GM03348 (cell line): Measurements from ENCODE around the gene ZFP64.
"Not testable (repeated sequence)": the region's sequence is repeated elsewhere in the genome, so short reads cannot be mapped to it uniquely, and the experiment has no call there.

Experiments
- DNase-seq: peaks from one replicate; pipeline ENCODE4 v3.0.0; 2012; ENCODE audit warnings: low spot score

ZFP64 gene

DNA sequence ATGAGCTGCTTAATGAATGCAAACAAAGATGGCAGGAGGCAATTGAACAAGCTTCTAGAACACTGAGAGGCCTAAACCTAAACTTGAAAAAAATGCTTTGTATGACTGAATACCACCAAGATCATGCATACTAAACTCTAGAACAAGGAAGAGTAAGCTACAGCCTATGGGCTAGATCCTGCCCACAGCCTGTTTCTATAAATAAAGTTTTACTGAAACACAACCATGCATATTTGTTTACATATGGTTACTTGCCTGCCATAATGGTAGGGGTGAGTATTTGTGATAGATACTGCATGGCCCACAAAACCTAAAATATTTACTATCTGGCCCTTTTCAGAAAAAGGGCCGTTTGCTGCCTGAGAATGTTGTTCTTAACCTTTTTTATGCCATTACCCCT lies 37.0 kb downstream of the ZFP64 start:
- no peak for DNase-seq

DNA sequence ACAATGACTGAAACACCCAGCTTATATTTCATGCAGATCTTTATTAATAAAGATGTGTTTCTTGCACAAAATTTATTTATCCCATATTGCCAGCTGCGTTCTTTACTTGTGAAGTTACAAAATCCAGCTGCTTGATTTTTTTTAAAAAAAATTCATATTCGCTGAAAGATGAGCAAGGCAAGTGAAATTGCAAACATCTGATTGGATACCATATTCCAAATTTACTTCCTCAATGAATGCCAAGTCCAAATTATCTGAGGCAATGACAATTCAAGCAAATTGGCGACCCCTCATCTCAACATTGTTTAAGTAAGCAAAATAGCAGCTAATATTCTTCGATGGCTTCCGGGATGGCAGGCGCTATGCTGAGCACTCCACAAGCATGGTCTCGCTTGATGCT lies 37.7 kb downstream of the ZFP64 start:
- no peak for DNase-seq

DNA sequence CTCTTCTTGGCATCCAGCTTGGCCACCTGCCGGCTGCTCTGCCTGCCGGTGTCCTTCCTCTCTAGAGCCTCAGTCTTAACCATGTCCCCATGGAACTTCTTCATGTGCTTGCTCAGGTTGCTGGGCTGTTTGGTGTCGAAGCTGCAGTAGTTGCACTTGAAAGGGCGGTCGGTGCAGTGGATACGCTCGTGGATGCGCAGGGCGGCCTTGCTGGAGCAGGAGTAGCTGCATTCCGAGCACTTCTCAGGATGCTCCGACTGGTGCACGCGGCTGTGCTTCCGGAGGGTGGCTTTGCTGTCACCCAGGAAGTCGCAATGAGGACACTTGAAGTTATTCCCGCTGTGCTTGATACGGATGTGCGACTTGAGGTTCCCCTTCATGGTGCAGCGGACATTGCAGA lies 38.7 kb downstream of the ZFP64 start:
- DNase-seq: no peak

DNA sequence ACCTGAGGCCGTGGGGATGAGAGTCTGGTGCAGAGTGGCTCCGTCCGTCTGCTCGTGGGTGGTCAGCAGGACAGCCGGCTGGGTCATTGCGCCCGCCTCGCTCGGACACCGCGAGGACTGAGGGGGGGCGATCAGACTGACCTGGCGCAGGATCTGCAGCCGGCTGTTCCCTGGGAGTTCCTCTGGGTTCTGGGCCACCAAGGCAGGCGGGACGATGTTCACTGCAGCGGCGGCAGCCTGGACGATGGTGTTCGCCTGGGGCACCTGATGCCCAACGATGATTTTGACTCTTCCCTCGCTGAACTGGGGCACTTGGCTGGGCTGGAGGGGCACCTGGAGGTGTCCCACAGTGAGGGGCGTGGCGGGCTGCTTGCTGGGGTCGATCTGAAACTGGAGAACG lies 39.2 kb downstream of the ZFP64 start:
- DNase-seq: no peak

DNA sequence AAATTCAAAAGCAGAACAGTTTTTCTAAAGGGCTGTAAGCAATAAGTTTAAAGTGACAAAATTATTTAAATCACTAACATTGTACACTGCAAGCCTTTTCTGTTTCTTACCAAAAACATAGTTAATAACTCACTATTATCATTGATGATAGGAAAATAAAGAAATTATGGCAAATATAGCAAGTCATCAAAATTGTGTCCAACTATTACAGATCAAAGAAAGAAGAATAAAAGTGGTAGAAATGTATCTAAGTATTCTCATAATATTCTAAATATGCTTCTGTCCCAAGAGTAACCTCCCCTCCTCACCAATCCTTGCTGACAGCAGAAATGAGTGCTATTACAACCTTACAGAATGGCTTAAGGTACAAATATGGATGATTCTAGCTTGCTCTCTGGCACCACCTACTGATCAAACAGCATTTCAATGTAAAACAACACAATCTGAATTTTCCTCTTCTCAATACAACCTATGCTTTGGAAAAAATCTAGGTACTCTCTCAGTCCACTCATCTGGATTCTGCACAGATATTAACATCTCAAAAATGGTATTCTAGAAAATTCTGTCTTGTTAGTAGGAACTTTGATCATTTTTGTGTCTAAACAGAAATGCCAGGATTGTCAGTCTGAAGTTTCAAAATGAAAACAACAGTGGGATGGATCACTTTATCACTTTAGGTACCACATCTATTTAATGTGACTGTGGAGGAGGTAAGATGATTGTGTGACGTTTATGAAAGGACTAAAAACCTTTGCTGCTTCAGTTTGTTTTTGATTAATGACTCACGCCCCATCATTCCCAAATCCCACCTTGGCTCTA lies 40.9 kb downstream of the ZFP64 start:
- DNase-seq: peak; percentile 76

DNA sequence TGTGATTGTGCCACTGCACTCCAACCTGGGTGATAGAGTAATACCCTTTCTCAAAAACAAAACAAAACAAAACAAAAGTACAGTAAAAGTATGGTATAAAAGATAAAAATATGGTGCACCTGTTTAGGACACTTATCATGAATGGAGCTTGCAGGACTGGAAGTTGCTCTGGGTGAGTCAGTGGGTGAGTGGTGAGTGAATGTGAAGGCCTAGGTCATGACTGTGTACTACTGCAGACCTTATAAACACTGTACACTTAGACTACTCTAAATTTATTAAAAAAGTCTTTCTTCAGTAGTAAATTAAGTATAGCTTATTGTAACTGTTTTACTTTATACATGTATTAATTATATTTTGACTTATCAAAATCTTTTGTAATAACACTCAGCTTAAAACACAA lies 46.0 kb downstream of the ZFP64 start:
- DNase-seq: no peak

DNA sequence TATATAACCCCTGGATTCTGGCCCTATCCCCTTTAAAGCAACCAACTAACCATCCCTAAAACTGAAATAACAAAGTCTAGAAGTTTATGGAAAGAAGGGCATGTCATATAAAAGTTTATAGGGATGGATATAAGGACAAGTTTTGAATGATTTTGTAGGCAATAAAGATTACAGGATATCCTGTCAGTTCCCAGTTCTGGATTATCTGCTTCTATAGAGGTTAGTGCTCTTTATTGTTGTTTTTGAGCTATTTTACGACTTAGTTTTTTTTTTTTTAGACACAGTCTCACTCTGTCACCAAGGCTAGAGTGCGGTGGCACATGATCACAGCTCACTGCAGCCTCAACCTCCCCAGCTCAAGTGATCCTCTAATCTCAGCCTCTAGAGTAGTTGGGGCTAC lies 48.3 kb downstream of the ZFP64 start:
- no peak for DNase-seq

DNA sequence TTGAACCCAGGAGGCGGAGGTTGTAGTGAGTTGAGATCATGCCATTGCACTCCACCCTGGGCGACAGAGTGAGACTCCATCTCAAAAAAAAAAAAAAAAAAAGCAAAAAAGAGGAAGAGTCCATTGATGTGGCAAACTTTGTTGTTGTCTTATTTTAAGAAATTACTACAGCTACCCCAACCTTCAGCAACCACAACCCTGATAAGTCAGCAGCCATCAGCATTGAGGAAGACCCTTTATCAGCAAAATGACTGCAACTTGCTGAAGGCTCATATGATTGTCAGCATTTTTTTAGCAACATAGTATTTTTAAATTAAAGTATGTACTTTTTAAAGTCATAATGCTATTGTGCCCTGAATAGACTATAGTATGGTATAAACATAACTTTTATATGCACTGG lies 48.8 kb downstream of the ZFP64 start:
- no peak for DNase-seq

DNA sequence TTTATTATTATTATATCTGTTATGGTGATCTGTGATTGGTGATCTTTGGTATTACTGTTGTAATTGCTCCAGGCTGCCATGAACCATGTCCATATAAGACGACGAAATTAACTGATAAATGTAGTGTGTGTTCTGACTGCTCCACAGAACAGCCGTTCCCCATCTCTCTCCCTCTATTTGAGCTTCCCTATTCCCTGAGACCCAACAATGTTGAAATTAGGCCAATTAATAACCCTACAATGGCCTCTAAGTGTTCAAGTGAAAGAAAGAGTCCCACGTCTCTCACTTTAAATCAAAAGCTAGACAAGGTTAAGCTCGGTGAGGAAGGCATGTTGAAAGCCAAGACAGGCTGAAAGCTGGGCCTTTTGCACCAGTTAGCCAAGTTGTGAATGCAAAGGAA lies 51.6 kb downstream of the ZFP64 start:
- DNase-seq: no peak

DNA sequence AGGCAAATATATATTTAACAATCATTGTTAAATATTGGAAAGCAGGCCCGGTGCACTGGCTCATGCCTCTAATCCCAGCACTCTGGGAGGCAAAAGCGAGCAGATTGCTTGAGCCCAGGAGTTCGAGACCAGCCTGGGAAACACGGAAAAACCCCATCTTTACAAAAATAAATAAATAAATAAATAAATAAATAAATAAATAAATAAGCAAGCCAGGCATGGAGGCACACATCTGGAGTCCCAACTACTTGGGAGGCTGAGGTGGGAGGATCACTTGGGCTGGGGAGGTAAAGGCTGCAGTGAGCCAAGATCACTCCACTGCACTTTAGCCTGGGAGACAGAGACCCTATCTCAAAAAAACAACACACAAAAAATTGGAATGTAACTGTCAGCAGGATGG lies 53.7 kb downstream of the ZFP64 start:
- no peak for DNase-seq

DNA sequence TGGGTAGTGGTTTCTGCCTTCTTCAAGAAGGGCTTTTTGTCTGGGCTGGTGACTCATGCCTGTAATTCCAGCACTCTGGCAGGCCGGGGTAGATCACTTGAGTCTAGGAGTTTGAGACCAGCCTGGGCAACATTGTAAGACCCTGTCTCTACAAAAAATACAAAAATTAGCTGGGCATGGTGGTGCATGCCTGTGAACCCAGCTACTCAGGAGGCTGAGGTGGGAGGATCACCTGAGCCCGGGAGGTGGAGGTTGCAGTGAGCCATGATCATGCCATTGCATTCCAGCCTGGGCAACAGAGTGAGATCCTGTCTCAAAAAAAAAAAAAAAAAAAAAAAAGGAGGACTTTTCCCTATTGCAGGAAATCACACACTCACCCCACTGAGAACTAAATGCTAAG lies 57.9 kb downstream of the ZFP64 start:
- not testable (repeated sequence) for DNase-seq

DNA sequence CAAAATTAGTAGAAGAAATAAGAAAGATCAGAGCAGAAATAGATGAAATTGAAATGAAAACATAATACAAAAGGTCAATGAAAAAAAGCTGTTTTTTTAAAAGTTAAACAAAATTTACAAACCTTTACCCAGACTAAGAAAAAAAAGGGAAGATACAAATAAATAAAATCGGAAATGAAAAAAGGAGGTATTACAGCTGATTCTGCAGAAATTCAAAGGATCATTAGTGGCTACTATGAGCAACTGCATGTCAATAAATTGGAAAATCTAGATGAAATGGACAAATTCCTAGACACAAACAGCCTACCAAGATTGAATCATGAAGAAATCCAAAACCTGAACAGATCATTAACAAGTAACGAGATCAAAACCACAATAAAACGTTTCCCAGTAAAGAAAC lies 59.2 kb downstream of the ZFP64 start:
- no peak for DNase-seq

DNA sequence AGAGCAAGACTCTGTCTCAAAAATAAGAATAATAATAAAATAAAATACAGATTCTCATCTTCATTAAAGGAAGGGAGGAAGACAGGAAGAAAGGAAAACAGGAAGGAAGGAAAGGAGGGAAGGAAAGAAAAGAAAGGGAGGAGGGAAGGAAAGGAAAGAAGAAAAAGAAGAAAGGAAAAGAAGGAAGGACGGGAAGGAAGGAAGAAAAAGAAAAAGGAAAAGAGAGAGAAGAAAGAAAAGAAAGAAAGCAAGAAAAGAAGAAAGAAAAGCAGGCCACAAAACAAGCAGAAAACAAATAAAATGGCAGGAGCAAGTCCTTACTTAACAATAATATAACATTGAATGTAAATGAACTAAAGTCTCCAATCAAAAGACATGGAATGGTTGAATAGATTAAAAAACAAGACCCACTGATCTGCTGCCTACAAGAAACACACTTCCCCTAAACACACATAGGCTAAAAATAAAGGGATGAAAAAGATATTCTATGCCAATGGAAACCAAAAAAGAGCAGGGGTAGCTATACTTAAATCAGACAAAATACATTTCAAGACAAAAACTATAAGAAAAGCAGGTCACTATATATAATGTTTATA lies 60.4 kb downstream of the ZFP64 start:
- DNase-seq: no peak

DNA sequence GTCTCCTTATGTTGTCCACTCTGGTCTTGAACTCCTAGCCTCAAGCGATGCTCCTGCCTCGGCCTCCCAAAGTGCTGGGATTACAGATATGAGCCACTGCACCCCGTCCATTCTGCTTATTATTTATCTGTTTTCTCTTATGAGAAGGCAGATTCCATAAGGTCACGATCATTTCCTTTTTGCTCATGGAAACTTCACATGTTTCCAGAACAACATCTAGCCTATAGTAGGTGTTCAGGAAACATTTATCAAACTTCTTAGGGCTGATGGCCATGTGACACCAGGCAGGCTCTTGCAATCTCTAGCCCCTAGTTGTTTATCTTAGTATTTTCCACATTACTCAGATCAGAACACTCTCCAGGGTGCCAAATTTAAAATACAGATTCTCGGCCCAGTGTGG lies 61.2 kb downstream of the ZFP64 start:
- DNase-seq: no peak

DNA sequence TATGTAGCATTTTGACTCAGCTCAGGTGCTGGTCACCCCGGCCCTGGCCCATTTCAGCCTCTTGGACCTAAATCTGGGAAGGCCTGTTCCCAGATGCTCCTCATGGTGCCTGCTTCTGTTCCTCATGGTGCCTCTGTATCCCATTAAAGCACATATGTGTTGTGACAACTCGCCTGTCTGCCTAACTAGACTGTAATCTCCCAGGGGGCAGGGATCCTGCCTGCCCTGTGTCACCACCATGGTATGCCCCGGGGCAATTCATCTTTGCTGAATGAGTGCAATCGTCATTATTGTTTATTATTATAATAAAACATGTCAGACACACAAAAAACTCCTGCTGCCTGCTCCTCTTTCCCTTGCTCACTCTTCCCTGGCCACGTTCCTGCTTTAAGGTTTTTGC lies 62.0 kb downstream of the ZFP64 start:
- DNase-seq: no peak

DNA sequence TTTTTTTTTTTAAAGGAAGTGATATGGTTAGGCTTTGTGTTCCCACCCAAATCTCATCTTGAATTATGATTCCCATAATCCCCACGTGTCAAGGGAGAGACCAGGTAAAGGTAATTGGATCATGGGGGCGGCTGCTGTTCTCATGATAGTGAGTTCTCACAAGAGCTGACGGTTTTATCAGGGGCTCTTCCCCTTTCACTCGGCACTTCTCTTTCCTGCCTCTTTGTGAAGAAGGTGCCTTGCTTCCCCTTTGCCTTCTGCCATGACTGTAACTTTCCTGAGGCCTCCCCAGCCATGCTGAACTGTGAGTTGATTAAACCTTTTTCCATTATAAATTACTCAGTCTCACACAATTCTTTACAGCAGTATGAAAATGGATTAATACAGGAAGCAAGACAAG lies 64.3 kb downstream of the ZFP64 start:
- no peak for DNase-seq

DNA sequence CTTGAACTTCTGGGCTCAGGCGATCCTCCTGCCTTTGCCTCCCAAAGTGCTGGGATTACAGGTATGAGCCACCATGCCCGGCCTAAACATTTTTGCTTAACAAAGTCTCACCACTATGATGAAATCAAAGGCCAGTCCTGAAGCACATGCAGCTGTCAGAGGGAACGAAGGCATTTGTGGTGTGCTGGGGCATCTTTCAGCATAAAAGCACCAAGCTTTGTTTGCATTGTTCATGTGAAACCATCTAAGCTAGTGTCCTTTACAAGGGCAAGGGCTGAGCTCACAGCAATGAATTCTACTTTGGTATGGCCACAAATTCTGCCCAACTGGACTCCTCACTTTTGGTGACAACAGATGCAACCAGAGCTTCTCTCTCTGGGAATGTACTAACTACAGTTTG lies 66.8 kb downstream of the ZFP64 start:
- no peak for DNase-seq

DNA sequence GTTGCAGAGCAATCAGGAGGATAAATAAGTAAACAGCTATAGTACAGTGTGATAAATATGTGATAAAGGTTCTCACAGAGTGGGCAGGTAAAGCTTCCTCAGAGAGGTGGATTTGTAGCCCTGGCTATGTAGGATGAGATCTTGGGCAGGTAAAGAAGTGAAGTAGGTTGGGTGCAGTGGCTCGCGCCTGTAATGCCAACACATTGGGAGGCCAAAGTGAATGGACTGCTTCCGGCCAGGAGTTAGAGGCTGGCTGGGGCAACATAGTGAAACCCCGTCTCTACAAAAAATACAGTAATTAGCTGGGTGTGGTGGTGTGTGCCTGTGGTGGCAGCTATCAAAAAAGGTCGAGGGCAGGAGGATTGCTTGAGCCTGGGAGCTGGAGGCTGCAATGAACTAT lies 72.9 kb downstream of the ZFP64 start:
- DNase-seq: no peak

DNA sequence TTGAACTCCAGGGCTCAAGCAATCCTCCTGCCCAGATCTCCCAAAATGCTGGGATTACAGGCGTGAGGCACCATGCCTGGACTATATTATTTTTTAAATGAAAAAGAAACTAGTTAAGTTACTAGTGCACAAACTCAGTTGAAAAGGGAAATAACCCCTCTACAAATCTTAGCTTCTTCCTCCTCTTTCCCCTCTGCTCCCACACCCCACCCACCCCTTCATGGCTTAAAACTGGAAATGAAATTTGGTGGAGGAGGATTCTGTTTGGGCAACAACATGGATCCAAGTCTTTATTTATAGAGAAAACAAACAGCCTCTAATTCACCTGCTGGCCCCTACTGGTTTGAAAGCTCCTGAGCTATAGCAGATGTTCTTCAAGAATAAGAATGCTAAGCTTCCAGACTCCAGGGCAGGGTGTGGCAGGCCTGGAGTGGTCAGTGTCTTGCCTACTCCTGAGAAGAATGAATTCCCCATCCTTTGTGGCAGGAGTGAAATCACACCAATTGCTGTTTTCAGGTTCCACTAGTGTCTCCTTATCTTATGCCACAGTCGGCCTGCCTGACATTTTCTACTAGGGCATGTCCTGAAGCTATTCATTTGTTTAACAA lies 73.5 kb downstream of the ZFP64 start:
- no peak for DNase-seq

DNA sequence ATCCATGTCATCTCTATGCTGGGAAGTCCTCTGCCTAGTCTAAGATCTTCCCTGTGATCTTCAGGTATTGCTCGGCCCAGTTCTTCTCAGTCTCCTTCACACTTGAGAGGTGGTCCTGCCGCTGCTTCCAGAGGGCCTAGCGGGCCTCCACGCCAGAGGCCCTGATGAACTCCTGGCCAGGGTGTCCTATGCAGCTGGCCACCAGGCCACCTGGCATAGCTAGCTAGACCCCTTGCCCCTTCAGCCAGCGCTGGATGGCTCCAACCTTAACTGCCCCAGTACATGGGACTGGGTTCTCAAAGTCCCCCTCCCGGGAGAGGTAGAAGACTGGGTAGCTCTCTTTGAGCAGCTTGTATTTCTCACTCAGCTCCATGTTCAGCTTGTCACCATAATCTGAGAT lies 81.1 kb downstream of the ZFP64 start:
- no peak for DNase-seq

DNA sequence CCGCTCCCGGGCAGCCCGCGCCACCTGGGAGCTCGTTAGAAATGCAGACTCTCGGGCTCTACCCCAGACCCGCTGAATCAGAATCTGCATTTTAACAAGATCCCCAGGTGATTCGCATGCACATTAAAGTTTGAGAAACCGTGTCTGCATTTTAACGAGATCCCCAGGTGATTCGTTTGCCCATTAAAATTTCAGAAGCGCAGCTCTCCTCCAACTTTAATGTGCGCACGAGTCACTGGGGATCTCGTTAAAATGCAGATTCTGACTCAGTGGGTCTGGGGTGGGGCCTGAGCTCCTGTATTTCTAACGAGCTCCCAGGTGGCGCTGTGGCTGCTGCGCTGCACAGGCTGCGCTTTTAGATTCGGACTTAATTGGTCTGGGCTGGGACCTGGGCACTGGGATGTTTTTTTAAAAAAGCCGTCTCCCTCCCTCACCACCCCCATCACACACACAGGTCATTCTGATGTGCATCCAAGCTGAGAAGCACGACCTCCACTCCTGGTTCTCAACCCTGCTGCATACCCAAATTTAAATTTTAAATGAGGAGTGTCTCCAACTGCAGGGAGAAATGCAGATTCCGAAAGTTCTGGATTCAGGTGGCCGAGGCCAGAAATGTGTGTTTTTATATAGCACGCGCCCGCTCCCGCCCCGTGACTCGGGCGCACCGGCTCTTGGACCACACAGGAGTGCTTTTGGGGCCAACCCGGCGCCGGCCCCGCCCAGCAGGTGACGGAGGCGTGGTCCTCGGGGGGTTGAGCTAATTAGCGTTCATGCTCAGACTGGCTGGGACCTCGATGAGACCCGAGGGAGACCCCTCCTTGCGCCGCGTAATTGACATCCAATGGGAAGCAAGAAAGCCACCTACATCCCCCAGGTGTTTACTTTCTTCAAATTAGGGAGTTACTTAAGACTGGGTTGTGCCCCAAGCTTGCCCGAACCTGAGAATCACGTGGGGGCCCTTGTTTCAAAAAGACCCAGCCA lies 85.8 kb downstream of the ZFP64 start:
- DNase-seq: no peak
